OCI-M2 (cell line): ENCODE data around the gene RNF5.

ENCODE experiments used
- DNase-seq: peaks from one replicate; lab custom pipeline; 2025; ENCODE audit not compliant: unreplicated experiment; lab: John Stamatoyannopoulos, UW

The RNF5 gene

GRCh38 chr6:32151863-32152768, 26.1 kb upstream of the RNF5 start, which contains the start of gene PRRT1:
Gene PRRT1 (minus strand): TSS chr6:32151939. CDS start chr6:32151827, 112 bp downstream.
- DNase-seq = no peak

GRCh38 chr6:32152769-32153563, 25.2 kb upstream of the RNF5 start:
- DNase-seq = peak; percentile 40

GRCh38 chr6:32153564-32154513, 24.4 kb upstream of the RNF5 start, which contains the start of gene PPT2:
Gene PPT2 (plus strand): TSS chr6:32154141. CDS start chr6:32154595, 454 bp downstream.
- DNase-seq = peak; percentile 59

GRCh38 chr6:32154514-32155161, 23.6 kb upstream of the RNF5 start:
- DNase-seq = no peak

- no peak for DNase-seq
Measured at GRCh38 chr6:32156891-32157290, 21.3 kb upstream of the RNF5 start.

- no peak for DNase-seq
Measured at GRCh38 chr6:32158052-32158451, 20.2 kb upstream of the RNF5 start.

- no peak for DNase-seq
Measured at GRCh38 chr6:32163559-32164258, 14.5 kb upstream of the RNF5 start.

- no peak for DNase-seq
Measured at GRCh38 chr6:32164295-32164694, 13.9 kb upstream of the RNF5 start, which contains the start of gene EGFL8. Gene EGFL8 (plus strand): TSS chr6:32164595. CDS start chr6:32166166, 1,571 bp downstream.

- no peak for DNase-seq
Measured at GRCh38 chr6:32166411-32167061, 11.7 kb upstream of the RNF5 start.

- no peak for DNase-seq
Measured at GRCh38 chr6:32167154-32167760, 10.9 kb upstream of the RNF5 start.

GRCh38 chr6:32167761-32168262, 10.4 kb upstream of the RNF5 start:
- peak; percentile 73 for DNase-seq

GRCh38 chr6:32168350-32168749, 9.9 kb upstream of the RNF5 start:
- no peak for DNase-seq

- DNase-seq = no peak
Measured at GRCh38 chr6:32168807-32169591, 9.2 kb upstream of the RNF5 start.

- no peak for DNase-seq
Measured at GRCh38 chr6:32170294-32170693, 7.9 kb upstream of the RNF5 start.

- DNase-seq = no peak
Measured at GRCh38 chr6:32171234-32171633, 7.0 kb upstream of the RNF5 start.

- no peak for DNase-seq
Measured at GRCh38 chr6:32173051-32173727, 5.0 kb upstream of the RNF5 start.

GRCh38 chr6:32174416-32174815, 3.8 kb upstream of the RNF5 start:
- no peak for DNase-seq
